PC-9 (cell line): ENCODE data around the gene TUBA3D. TPM values are rescaled to one million over a fixed set of nuclear protein-coding genes. Genes with fewer than 3 reads are reported as not detected.
"Not testable (repeated sequence)": the region's sequence is repeated elsewhere in the genome, so short reads cannot be mapped to it uniquely, and the experiment has no call there.

ENCODE experiments used
- BruUV-seq: library from RNA; stranded (reverse); fragments of 400-500 nt; replicated peaks from 2 replicates; lab custom pipeline; 2021; lab: Mats Ljungman, UMichigan
- CTCF ChIA-PET: fragments of 300-600 bp; sonication (Branson Sonifier 250); formaldehyde crosslinking; loops from one replicate; lab custom pipeline; 2022; ENCODE audit warnings: antibody characterized with exemption; lab: Charles Lee
- POLR2A ChIA-PET: fragments of 300-600 bp; sonication (Branson Sonifier 250); formaldehyde crosslinking; loops from one replicate; lab custom pipeline; 2022; ENCODE audit warnings: antibody characterized with exemption; ENCODE audit not compliant: unreplicated experiment; lab: Charles Lee
- DNase-seq, 2 experiments: peaks; one replicate each; pipeline versions ENCODE4 v3.0.0 to v3.0.0-alpha.2; 2015 to 2022; ENCODE audit warnings: mixed read lengths in 1 of 2
- H2AFZ ChIP-seq: fragments of 200-600 bp; sonication (generic); 2 replicates; pipeline ENCODE4 v1.8.1; 2017; ENCODE audit warnings: antibody characterized with exemption
- H3F3A ChIP-seq: fragments of 200-600 bp; sonication (generic); 2 replicates; pipeline ENCODE4 v1.8.1; 2017; ENCODE audit warnings: antibody characterized with exemption, mild to moderate bottlenecking, low read depth; ENCODE audit not compliant: insufficient read depth
- H3K27ac ChIP-seq: fragments of 200-600 bp; sonication (generic); 2 replicates; pipeline ENCODE4 v1.6.1; 2016; ENCODE audit warnings: mixed run types
- H3K27me3 ChIP-seq: fragments of 200-600 bp; sonication (generic); 2 replicates; pipeline ENCODE4 v1.6.1; 2016; ENCODE audit warnings: low read depth, mixed run types; ENCODE audit not compliant: insufficient read depth
- H3K36me3 ChIP-seq: fragments of 200-600 bp; sonication (generic); 2 replicates; pipeline ENCODE4 v1.6.1; 2016; ENCODE audit warnings: low read depth, mixed run types
- H3K4me1 ChIP-seq: fragments of 200-600 bp; sonication (generic); replicated peaks from 2 replicates; pipeline ENCODE4 v1.6.1; 2016; ENCODE audit warnings: mixed run types; ENCODE audit not compliant: insufficient read depth
- H3K4me2 ChIP-seq: fragments of 200-600 bp; sonication (generic); 2 replicates; pipeline ENCODE4 v1.6.1; 2017; ENCODE audit warnings: mixed run types
- H3K4me3 ChIP-seq: fragments of 200-600 bp; sonication (generic); 2 replicates; pipeline ENCODE4 v1.6.1; 2016; ENCODE audit warnings: mixed run types
- H3K79me2 ChIP-seq: fragments of 200-600 bp; sonication (generic); 2 replicates; pipeline ENCODE4 v1.6.1; 2017; ENCODE audit warnings: low read depth, mixed run types
- H3K9me2 ChIP-seq: fragments of 200-600 bp; sonication (generic); 2 replicates; pipeline ENCODE4 v1.8.1; 2017; ENCODE audit warnings: mild to moderate bottlenecking; ENCODE audit not compliant: insufficient read depth
- H3K9me3 ChIP-seq: fragments of 200-600 bp; sonication (generic); 2 replicates; pipeline ENCODE4 v1.8.1; 2016; ENCODE audit warnings: low read depth; ENCODE audit not compliant: insufficient read depth
- H4K20me1 ChIP-seq: fragments of 200-600 bp; sonication (generic); 2 replicates; pipeline ENCODE4 v1.8.1; 2017; ENCODE audit not compliant: insufficient read depth
- intact Hi-C: fragments of 100-400 bp; cut with micrococcal nuclease; formaldehyde crosslinking; loops from one replicate; pipeline ENCODE4 v1.10.0; 2022; ENCODE audit not compliant: unreplicated experiment
- total RNA-seq: library from RNA; stranded (reverse); gene quantifications from 2 replicates; pipeline ENCODE4 v1.2.3, GENCODE V29; 2021

The TUBA3D gene
- total RNA-seq, 1 experiment from 2014 or later = not detected

GRCh38 chr2:131482506-131483155 lies 6.7 kb downstream of the TUBA3D start:
- H3K27ac ChIP-seq, H3F3A ChIP-seq, H2AFZ ChIP-seq, H3K27me3 ChIP-seq, H3K9me3 ChIP-seq, H3K4me3 ChIP-seq, H3K9me2 ChIP-seq, H3K4me2 ChIP-seq, H3K4me1 ChIP-seq, POLR2A ChIA-PET, H4K20me1 ChIP-seq, DNase-seq, H3K79me2 ChIP-seq, BruUV-seq, H3K36me3 ChIP-seq, intact Hi-C loops: not testable (repeated sequence)
- CTCF ChIA-PET = interaction anchor here (0.6 kb wide), 1 partner anchor 1498 kb away, joined by 3 read pairs; no protein-coding TSS in a partner anchor

- intact Hi-C loops, H3K36me3 ChIP-seq, H3K9me2 ChIP-seq, H3K79me2 ChIP-seq, H3K27ac ChIP-seq, H4K20me1 ChIP-seq, POLR2A ChIA-PET, BruUV-seq, H3K27me3 ChIP-seq, H3K4me3 ChIP-seq, H3K9me3 ChIP-seq, H2AFZ ChIP-seq, CTCF ChIA-PET, H3K4me2 ChIP-seq, H3F3A ChIP-seq, DNase-seq, H3K4me1 ChIP-seq: not testable (repeated sequence)
Observed at GRCh38 chr2:131483981-131484820, 8.3 kb downstream of the TUBA3D start.

- H3K36me3 ChIP-seq, BruUV-seq, H3K79me2 ChIP-seq, H3K9me2 ChIP-seq, H4K20me1 ChIP-seq, H3F3A ChIP-seq, H3K27ac ChIP-seq, DNase-seq, POLR2A ChIA-PET, H3K4me1 ChIP-seq, H2AFZ ChIP-seq, H3K9me3 ChIP-seq, H3K4me3 ChIP-seq, CTCF ChIA-PET, H3K4me2 ChIP-seq, intact Hi-C loops, H3K27me3 ChIP-seq: not testable (repeated sequence)
Observed at GRCh38 chr2:131484906-131485460, 9.1 kb downstream of the TUBA3D start.

GRCh38 chr2:131486201-131486902 lies 10.4 kb downstream of the TUBA3D start:
- POLR2A ChIA-PET, H2AFZ ChIP-seq: not testable (repeated sequence)

More at GRCh38 chr2:131486201-131486902, 10.4 kb downstream of the TUBA3D start:
- H3K4me3 ChIP-seq, H3K4me2 ChIP-seq, H4K20me1 ChIP-seq, H3K9me3 ChIP-seq, H3F3A ChIP-seq, H3K27ac ChIP-seq, intact Hi-C loops, H3K4me1 ChIP-seq, H3K36me3 ChIP-seq, DNase-seq, H3K9me2 ChIP-seq, H3K27me3 ChIP-seq, BruUV-seq: not testable (repeated sequence)
- H3K79me2 ChIP-seq = peaks cover 21% of the 10 kb centered on the region
- CTCF ChIA-PET = interaction anchor here (0.7 kb wide), 1 partner anchor 9 kb away, joined by 5 read pairs; no protein-coding TSS in a partner anchor
